T-helper 1 cell treated with Interleukin-12 subunit alpha and Interleukin-12 subunit beta and Interleukin-4 antibody, amounts not matched to agents 30 μg/mL and 1 μg/mL, for 36 hours (primary cell): ENCODE results near the gene ZNF423.

ENCODE experiments used
- H3K27ac Mint-ChIP-seq: one replicate; pipeline ENCODE4 v1.8.0; 2021; ENCODE audit warnings: mild to moderate bottlenecking, mixed read lengths
- H3K27me3 Mint-ChIP-seq: one replicate; pipeline ENCODE4 v1.8.0; 2021; ENCODE audit warnings: low read depth, mixed read lengths
- H3K36me3 Mint-ChIP-seq: one replicate; pipeline ENCODE4 v1.8.0; 2021; ENCODE audit warnings: low read depth, mixed read lengths
- H3K4me1 Mint-ChIP-seq: one replicate; pipeline ENCODE4 v1.8.0; 2021; ENCODE audit warnings: low read depth, mixed read lengths
- H3K4me3 Mint-ChIP-seq: one replicate; pipeline ENCODE4 v1.8.0; 2021; ENCODE audit warnings: mild to moderate bottlenecking, moderate library complexity, mixed read lengths
- H3K9me3 Mint-ChIP-seq: one replicate; pipeline ENCODE4 v1.8.0; 2021; ENCODE audit warnings: mixed read lengths

ZNF423 gene

DNA sequence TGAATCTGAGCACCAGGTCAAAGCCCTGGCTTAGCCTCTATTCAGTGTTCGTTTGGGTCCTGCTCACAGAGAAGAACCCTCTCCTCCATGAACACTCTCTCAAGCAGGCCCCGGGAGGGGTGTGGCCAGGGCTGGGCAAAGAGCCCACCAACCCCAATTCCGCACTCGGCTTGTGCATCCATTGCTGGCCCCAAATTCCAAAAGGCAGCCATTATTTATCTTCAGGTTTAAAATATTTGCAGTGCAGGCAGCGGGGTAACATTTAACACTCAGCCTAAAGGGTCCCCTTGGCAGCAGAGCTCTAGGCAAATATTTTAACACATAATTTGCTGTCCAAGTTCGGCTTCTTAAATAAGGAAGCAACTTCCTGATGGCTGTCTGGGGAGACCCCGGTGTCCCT is 115.7 kb downstream of the ZNF423 start:
- Mint-ChIP-seq H3K27ac (no peak overlapping the region), H3K36me3 (no peaks in the 10 kb centered on the region), H3K9me3 (no peaks in the 10 kb centered on the region), H3K27me3 (no peaks in the 10 kb centered on the region), H3K4me3 (no peak overlapping the region), H3K4me1 (no peaks in the 10 kb centered on the region)

DNA sequence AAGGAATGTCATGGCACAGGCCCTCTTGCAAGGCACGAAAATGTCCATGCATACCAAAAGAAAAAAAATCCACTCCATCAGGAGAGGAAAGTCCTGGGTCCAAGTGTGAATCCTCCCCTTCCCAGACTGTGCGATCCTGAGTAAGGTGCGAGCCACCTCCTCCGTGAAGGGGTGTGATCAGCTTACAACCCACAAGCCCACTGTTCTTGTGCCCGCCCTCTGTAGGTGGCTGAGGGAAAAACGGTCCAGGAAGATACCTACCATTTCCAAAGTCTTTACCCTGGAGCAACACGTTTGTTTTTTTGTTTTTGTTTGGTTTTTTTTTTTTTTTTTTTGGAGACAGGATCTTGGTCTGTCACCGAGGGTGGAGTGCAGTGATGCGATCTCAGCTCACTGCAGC is 116.5 kb downstream of the ZNF423 start:
- Mint-ChIP-seq H3K4me1 (no peaks in the 10 kb centered on the region), H3K36me3 (no peaks in the 10 kb centered on the region), H3K27ac (no peak overlapping the region), H3K4me3 (no peak overlapping the region), H3K27me3 (no peaks in the 10 kb centered on the region), H3K9me3 (no peaks in the 10 kb centered on the region)

- Mint-ChIP-seq H3K36me3 (no peaks in the 10 kb centered on the region), H3K9me3 (no peaks in the 10 kb centered on the region), H3K4me1 (no peaks in the 10 kb centered on the region), H3K4me3 (no peak overlapping the region), H3K27me3 (no peaks in the 10 kb centered on the region), H3K27ac (no peak overlapping the region)
Measured at GRCh38 chr16:49738832-49739231, 117.1 kb downstream of the ZNF423 start.

- Mint-ChIP-seq H3K9me3 (no peaks in the 10 kb centered on the region), H3K4me1 (no peaks in the 10 kb centered on the region), H3K36me3 (no peaks in the 10 kb centered on the region), H3K4me3 (no peak overlapping the region), H3K27me3 (no peaks in the 10 kb centered on the region), H3K27ac (no peak overlapping the region)
Measured at GRCh38 chr16:49738001-49738400, 117.9 kb downstream of the ZNF423 start.

- Mint-ChIP-seq H3K9me3 (no peaks in the 10 kb centered on the region), H3K4me1 (no peaks in the 10 kb centered on the region), H3K4me3 (no peak overlapping the region), H3K27ac (no peak overlapping the region), H3K36me3 (no peaks in the 10 kb centered on the region), H3K27me3 (no peaks in the 10 kb centered on the region)
Measured at GRCh38 chr16:49737541-49737940, 118.4 kb downstream of the ZNF423 start.

GRCh38 chr16:49734331-49734730 is 121.6 kb downstream of the ZNF423 start:
- H3K36me3 Mint-ChIP-seq, result no peaks in the 10 kb centered on the region

DNA sequence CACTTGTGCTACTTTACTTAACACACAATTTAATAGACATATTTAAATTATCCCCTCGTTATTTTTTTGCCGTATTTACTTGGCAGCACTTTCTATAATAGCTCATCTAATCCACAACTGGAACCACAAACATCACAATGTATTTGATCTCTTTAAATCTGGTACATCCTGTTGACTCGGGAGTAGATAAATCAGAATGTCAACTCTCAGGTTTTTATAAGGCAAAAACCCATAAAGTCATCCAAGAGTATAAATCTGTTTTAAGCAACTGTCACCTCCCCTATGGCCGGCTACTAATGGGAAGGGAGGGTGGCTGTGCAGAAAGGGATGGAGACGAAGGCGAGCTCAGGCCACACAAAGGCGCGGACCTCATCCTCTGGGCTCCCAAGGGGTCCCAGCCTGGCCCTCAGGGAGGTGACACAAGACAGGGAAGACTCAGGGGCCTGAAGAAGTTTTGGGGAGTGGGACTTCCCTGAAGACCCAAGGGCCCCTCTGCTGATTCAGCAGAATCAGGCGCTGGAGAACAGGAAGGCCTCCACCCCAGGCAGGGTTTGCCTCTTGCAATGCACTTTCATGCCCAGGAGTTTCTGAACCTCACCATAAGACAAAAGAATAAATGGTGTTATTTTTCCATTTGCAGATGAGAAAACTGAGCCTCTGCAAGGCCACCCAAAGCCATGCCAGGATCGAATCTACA is 122.5 kb downstream of the ZNF423 start:
- Mint-ChIP-seq H3K4me1 (no peaks in the 10 kb centered on the region), H3K27me3 (no peaks in the 10 kb centered on the region), H3K27ac (no peak overlapping the region), H3K9me3 (peaks cover 10% of the 10 kb centered on the region), H3K36me3 (no peaks in the 10 kb centered on the region), H3K4me3 (no peak overlapping the region)

More at GRCh38 chr16:49734331-49734730, 121.6 kb downstream of the ZNF423 start:
- Mint-ChIP-seq H3K27ac (no peak overlapping the region), H3K27me3 (no peaks in the 10 kb centered on the region), H3K4me3 (no peak overlapping the region), H3K4me1 (no peaks in the 10 kb centered on the region), H3K9me3 (peaks cover 10% of the 10 kb centered on the region)

GRCh38 chr16:49731911-49732310 is 124.0 kb downstream of the ZNF423 start:
- Mint-ChIP-seq H3K27ac (no peak overlapping the region), H3K27me3 (no peaks in the 10 kb centered on the region), H3K36me3 (no peaks in the 10 kb centered on the region), H3K4me1 (no peaks in the 10 kb centered on the region), H3K4me3 (no peak overlapping the region), H3K9me3 (peaks cover 10% of the 10 kb centered on the region)

DNA sequence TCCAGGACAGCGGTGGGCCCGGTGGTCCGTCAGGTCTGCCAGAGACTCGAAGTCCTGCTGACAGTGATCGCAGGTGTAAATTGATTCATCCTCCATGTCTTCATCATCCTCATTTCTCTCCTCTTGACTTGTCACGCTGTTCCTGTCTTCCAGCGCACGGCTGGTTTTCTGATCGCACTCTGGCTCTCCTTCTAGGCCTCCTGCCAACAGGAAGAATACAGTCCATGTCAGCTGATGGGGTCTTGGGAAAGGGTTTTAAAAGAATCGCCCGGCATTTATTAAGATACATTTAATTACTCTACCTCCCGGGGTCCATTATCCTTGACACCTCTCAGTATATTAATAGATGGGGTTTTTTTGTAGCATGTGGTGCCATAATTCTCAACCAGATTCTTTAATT is 125.1 kb downstream of the ZNF423 start:
- no peak overlapping the region for H3K4me3 Mint-ChIP-seq
- no peaks in the 10 kb centered on the region for H3K27me3 Mint-ChIP-seq
- no peaks in the 10 kb centered on the region for H3K36me3 Mint-ChIP-seq
- H3K4me1 Mint-ChIP-seq, result no peaks in the 10 kb centered on the region
- H3K9me3 Mint-ChIP-seq, result peaks cover 10% of the 10 kb centered on the region
- no peak overlapping the region for H3K27ac Mint-ChIP-seq

DNA sequence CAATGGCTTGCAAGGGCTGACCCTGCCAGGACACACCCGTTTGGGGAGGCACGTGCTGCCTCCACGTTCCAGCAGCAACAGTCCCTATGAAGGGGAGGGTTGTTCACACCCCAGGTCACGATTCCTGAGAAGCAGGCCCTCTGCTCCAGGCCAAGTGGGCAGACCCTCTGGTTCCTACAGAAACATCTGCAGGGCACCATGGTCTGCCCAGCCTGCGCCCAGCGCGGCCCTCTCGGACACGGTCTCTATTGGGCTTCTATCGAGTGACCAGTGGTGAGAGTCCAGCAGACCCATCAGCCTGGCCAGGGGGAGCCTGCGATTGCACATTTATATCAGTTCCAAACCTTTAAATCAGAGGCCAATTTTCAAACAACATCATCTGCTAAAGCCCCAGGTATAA is 128.3 kb downstream of the ZNF423 start:
- Mint-ChIP-seq H3K36me3 (no peaks in the 10 kb centered on the region), H3K4me1 (no peaks in the 10 kb centered on the region), H3K4me3 (no peak overlapping the region), H3K27me3 (no peaks in the 10 kb centered on the region), H3K27ac (no peak overlapping the region), H3K9me3 (peaks cover 10% of the 10 kb centered on the region)

DNA sequence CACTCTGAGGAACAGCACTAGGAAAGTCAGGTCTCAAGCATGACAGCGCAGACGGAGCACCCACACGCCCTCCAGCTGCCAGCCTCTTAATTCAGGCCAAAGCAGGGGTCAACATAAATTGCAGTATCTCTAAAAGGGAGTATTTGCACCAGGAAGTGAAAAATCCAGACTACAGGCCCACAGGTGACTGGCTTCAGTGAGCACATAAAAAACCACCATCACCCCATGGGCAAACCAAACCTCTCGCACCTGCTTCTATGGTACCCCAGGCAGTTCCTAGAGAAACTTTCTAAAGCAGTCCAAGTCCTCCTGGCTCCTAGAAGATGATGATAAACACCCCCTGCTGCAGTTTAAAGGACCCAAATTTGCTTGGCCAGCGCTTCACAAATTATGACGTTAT is 129.8 kb downstream of the ZNF423 start:
- Mint-ChIP-seq H3K4me3 (no peak overlapping the region), H3K27me3 (no peaks in the 10 kb centered on the region), H3K4me1 (no peaks in the 10 kb centered on the region), H3K36me3 (no peaks in the 10 kb centered on the region), H3K27ac (no peak overlapping the region), H3K9me3 (peaks cover 10% of the 10 kb centered on the region)

GRCh38 chr16:49725651-49726050 is 130.3 kb downstream of the ZNF423 start:
- Mint-ChIP-seq H3K27ac (no peak overlapping the region), H3K27me3 (no peaks in the 10 kb centered on the region), H3K4me3 (no peak overlapping the region), H3K36me3 (no peaks in the 10 kb centered on the region), H3K4me1 (no peaks in the 10 kb centered on the region), H3K9me3 (peaks cover 6% of the 10 kb centered on the region)

DNA sequence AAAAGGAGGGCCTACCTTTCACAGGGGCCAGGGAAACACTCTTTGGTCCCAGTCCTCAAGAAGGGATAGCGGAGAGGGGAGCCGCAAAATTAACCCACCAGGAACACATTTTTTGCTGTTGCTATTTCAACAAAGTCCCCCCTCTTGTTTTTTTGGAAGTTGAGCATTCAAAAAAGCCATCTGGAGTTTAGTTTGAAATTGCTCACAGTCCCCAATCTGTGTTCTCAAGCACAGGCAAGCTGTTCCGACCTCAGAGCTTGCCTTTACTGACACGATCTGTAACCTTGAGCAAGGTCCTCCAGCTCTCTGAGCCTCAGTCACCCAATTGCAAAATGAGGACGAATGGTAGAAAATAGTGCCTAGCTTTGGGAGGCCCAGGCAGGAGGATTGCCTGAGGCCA is 131.1 kb downstream of the ZNF423 start:
- H3K4me3 Mint-ChIP-seq, result no peak overlapping the region
- no peaks in the 10 kb centered on the region for H3K27me3 Mint-ChIP-seq
- H3K27ac Mint-ChIP-seq, result no peak overlapping the region
- H3K9me3 Mint-ChIP-seq, result peaks cover 3% of the 10 kb centered on the region
- no peaks in the 10 kb centered on the region for H3K36me3 Mint-ChIP-seq
- H3K4me1 Mint-ChIP-seq, result no peaks in the 10 kb centered on the region

- no peaks in the 10 kb centered on the region for H3K27me3 Mint-ChIP-seq
- H3K36me3 Mint-ChIP-seq, result no peaks in the 10 kb centered on the region
- H3K4me1 Mint-ChIP-seq, result no peaks in the 10 kb centered on the region
- no peaks in the 10 kb centered on the region for H3K9me3 Mint-ChIP-seq
- no peak overlapping the region for H3K27ac Mint-ChIP-seq
- H3K4me3 Mint-ChIP-seq, result no peak overlapping the region
Measured at GRCh38 chr16:49723310-49723709, 132.6 kb downstream of the ZNF423 start.

DNA sequence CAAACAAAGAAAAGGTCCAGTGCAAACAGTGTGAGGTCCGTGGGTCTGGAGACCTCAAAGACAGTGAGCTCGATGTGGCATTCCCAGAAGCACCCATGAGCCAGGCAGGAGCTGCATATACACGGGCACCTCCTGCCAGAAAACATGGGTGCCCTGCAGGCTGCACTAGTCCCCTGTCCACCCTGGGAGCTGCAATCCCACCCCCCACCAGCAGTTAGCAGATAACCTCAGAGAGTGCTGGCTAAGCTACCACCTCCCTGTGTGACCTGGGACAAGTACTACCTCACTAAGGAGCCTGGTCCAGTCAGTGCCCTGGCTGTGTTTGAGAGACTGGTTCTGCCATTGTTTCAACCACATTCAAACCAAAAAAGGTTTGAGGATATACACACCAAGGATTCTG is 135.7 kb downstream of the ZNF423 start:
- H3K4me3 Mint-ChIP-seq, result no peak overlapping the region
- no peaks in the 10 kb centered on the region for H3K9me3 Mint-ChIP-seq
- H3K4me1 Mint-ChIP-seq, result no peaks in the 10 kb centered on the region
- no peaks in the 10 kb centered on the region for H3K27me3 Mint-ChIP-seq
- no peaks in the 10 kb centered on the region for H3K36me3 Mint-ChIP-seq
- no peak overlapping the region for H3K27ac Mint-ChIP-seq

- Mint-ChIP-seq H3K36me3 (no peaks in the 10 kb centered on the region), H3K4me1 (no peaks in the 10 kb centered on the region), H3K4me3 (no peak overlapping the region)
Measured at GRCh38 chr16:49717689-49718088, 138.2 kb downstream of the ZNF423 start.

More at GRCh38 chr16:49717689-49718088, 138.2 kb downstream of the ZNF423 start:
- Mint-ChIP-seq H3K27me3 (no peaks in the 10 kb centered on the region), H3K9me3 (no peaks in the 10 kb centered on the region), H3K27ac (no peak overlapping the region)
